Suprapubic skin (tissue), 3 donors: ENCODE results near the gene TEK.

Experiments
- POLR2A ChIP-seq, 2 donors: fragments of 450-650 bp; IDR thresholded peaks; one replicate each; pipeline ENCODE4 v1.6.1; 2017; ENCODE audit warnings: antibody characterized with exemption in 2 of 2, mild to moderate bottlenecking in 2 of 2, moderate library complexity in 2 of 2
- TF ChIP-seq, protein P1 (sequence below), 2 donors: fragments of 200-600 bp in 1 of 2; fragments of 450-650 bp in 1 of 2; sonication (generic) in 1 of 2; IDR thresholded peaks; one replicate each; pipeline ENCODE4 v1.5.1; 2016 to 2019; ENCODE audit warnings: antibody characterized with exemption in 2 of 2, mild to moderate bottlenecking in 1 of 2, moderate library complexity in 1 of 2

DNA sequence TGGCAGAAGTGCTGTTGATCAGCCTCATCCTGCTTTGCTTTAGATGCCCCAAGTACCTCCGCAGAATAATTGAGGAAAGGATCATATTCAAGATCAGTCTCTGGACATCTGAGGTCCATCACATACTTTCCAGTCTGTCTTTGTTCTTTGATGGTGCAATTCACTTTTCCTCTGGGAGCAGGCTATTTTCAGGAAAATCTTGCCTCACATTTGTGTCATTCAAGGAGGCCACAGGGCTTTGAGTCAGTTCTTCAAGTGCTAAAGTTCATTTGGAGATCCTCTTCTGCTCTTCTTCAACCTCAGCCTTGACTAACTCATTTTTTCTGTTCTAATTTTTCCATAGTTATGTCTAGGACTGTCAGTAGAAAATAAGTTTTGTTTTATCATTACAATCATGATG is 169.3 kb downstream of the TEK start:
- TF ChIP-seq POLR2A (IDR thresholded peaks at IDR 0.05): no peak
- TF ChIP-seq, protein P1, sequence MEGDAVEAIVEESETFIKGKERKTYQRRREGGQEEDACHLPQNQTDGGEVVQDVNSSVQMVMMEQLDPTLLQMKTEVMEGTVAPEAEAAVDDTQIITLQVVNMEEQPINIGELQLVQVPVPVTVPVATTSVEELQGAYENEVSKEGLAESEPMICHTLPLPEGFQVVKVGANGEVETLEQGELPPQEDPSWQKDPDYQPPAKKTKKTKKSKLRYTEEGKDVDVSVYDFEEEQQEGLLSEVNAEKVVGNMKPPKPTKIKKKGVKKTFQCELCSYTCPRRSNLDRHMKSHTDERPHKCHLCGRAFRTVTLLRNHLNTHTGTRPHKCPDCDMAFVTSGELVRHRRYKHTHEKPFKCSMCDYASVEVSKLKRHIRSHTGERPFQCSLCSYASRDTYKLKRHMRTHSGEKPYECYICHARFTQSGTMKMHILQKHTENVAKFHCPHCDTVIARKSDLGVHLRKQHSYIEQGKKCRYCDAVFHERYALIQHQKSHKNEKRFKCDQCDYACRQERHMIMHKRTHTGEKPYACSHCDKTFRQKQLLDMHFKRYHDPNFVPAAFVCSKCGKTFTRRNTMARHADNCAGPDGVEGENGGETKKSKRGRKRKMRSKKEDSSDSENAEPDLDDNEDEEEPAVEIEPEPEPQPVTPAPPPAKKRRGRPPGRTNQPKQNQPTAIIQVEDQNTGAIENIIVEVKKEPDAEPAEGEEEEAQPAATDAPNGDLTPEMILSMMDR (IDR thresholded peaks at IDR 0.05): no peak
